IMR-90 (cell line): ENCODE data around the gene CHPF. TPM values are rescaled to one million over a fixed set of nuclear protein-coding genes. Genes with fewer than 3 reads are reported as not detected.

Experiments used
- ATAC-seq: fragments of 200-7000 bp; cut with Tn5 transposase; 2 replicates; pipeline ENCODE4 v1.9.1; 2020; ENCODE audit warnings: low read depth, mild to moderate bottlenecking, moderate library complexity
- BruUV-seq: library from RNA; stranded (reverse); fragments of 400-500 nt; replicated peaks from 2 replicates; lab custom pipeline; 2021; lab: Mats Ljungman, UMichigan
- CTCF ChIA-PET: fragments of 300-600 bp; formaldehyde crosslinking; extraction: SDS; loops from one replicate; lab custom pipeline; 2021; ENCODE audit warnings: antibody characterized with exemption; lab: Yijun Ruan, JAX
- POLR2A ChIA-PET: fragments of 300-600 bp; sonication (Branson Sonifier 250); formaldehyde crosslinking; loops from one replicate; lab custom pipeline; 2022; ENCODE audit warnings: antibody characterized with exemption; ENCODE audit not compliant: unreplicated experiment; lab: Charles Lee
- DNase-seq: peaks from one replicate; pipeline ENCODE4 v3.0.0; 2013
- H2AFZ ChIP-seq: replicated peaks from 2 replicates; pipeline ENCODE3; 2013; ENCODE audit warnings: low read length, mild to moderate bottlenecking; ENCODE audit not compliant: poor library complexity
- H2AK5ac ChIP-seq: 2 replicates; pipeline ENCODE4 v1.6.1; 2013; ENCODE audit warnings: low read depth, low read length, inconsistent platforms
- H2AK9ac ChIP-seq: replicated peaks from 2 replicates; pipeline ENCODE3; 2013; ENCODE audit warnings: mild to moderate bottlenecking, low read depth, low read length, moderate library complexity; ENCODE audit not compliant: poor library complexity
- H2BK120ac ChIP-seq: 2 replicates; pipeline ENCODE4 v1.6.1; 2013; ENCODE audit warnings: low read depth, low read length, inconsistent platforms
- H2BK15ac ChIP-seq: 3 replicates; pipeline ENCODE4 v1.6.1; 2013; ENCODE audit warnings: low read depth, low read length, inconsistent platforms
- H2BK20ac ChIP-seq: 2 replicates; pipeline ENCODE4 v1.6.1; 2013; ENCODE audit warnings: low read depth, mild to moderate bottlenecking, inconsistent platforms, low read length, moderate library complexity
- H2BK5ac ChIP-seq: 2 replicates; pipeline ENCODE4 v1.6.1; 2013; ENCODE audit warnings: mild to moderate bottlenecking, low read depth, low read length, inconsistent platforms; ENCODE audit not compliant: poor library complexity, severe bottlenecking
- H3K14ac ChIP-seq: replicated peaks from 2 replicates; pipeline ENCODE4 v1.6.1; 2013; ENCODE audit warnings: low read depth, low read length, inconsistent platforms
- H3K18ac ChIP-seq: 2 replicates; pipeline ENCODE4 v1.6.1; 2013; ENCODE audit warnings: low read depth, low read length, control low read depth
- H3K23ac ChIP-seq: 2 replicates; pipeline ENCODE4 v1.6.1; 2013; ENCODE audit warnings: low read depth, low read length, inconsistent platforms
- H3K27ac ChIP-seq: 2 replicates; pipeline ENCODE4 v1.5.1; 2013; ENCODE audit warnings: mild to moderate bottlenecking, control low read depth, low read length; ENCODE audit not compliant: insufficient read depth
- H3K27me3 ChIP-seq: 2 replicates; pipeline ENCODE4 v1.6.1; 2013; ENCODE audit warnings: low read length; ENCODE audit not compliant: control insufficient read depth, insufficient read depth
- H3K36me3 ChIP-seq: 2 replicates; pipeline ENCODE4 v1.6.1; 2013; ENCODE audit warnings: low read length, mixed read lengths; ENCODE audit not compliant: control insufficient read depth, insufficient read depth
- H3K4ac ChIP-seq: 2 replicates; pipeline ENCODE4 v1.6.1; 2013; ENCODE audit warnings: low read depth, low read length, inconsistent platforms
- H3K4me1 ChIP-seq: 2 replicates; pipeline ENCODE4 v1.6.1; 2013; ENCODE audit warnings: low read length, mixed read lengths; ENCODE audit not compliant: control insufficient read depth, insufficient read depth
- H3K4me2 ChIP-seq: 2 replicates; pipeline ENCODE4 v1.6.1; 2013; ENCODE audit warnings: low read depth, mild to moderate bottlenecking, control low read depth, low read length, moderate library complexity
- H3K4me3 ChIP-seq: 2 replicates; pipeline ENCODE4 v1.5.1; 2013; ENCODE audit warnings: low read depth, mild to moderate bottlenecking, control low read depth, low read length, moderate library complexity; ENCODE audit not compliant: insufficient read depth
- H3K56ac ChIP-seq: 2 replicates; pipeline ENCODE4 v1.6.1; 2013; ENCODE audit warnings: low read length, inconsistent platforms; ENCODE audit not compliant: insufficient read depth; ENCODE audit errors: extremely low read depth
- H3K79me1 ChIP-seq, 2 experiments: 2 replicates each; pipeline ENCODE4 v1.6.1; 2013; ENCODE audit warnings: low read length in 2 of 2, inconsistent platforms in 1 of 2, low read depth in 1 of 2
- H3K9ac ChIP-seq: 2 replicates; pipeline ENCODE4 v1.6.1; 2013; ENCODE audit warnings: low read depth, low read length, control low read depth
- H3K9me1 ChIP-seq: 2 replicates; pipeline ENCODE4 v1.6.1; 2013; ENCODE audit warnings: low read length, inconsistent platforms; ENCODE audit not compliant: insufficient read depth
- H3K9me3 ChIP-seq: 2 replicates; pipeline ENCODE4 v1.6.1; 2013; ENCODE audit warnings: low read length; ENCODE audit not compliant: control insufficient read depth, insufficient read depth
- H4K20me1 ChIP-seq: 2 replicates; pipeline ENCODE4 v1.6.1; 2013; ENCODE audit warnings: low read length, inconsistent platforms; ENCODE audit not compliant: insufficient read depth
- H4K5ac ChIP-seq: 2 replicates; pipeline ENCODE4 v1.6.1; 2013; ENCODE audit warnings: mild to moderate bottlenecking, low read depth, low read length, control low read depth
- H4K8ac ChIP-seq, 2 experiments: 2 replicates each; pipeline ENCODE4 v1.6.1; 2013; ENCODE audit warnings: low read depth in 2 of 2, low read length in 2 of 2, control low read depth in 1 of 2, inconsistent platforms in 1 of 2
- H4K91ac ChIP-seq: 2 replicates; pipeline ENCODE4 v1.6.1; 2013; ENCODE audit warnings: low read depth, low read length, inconsistent platforms; ENCODE audit not compliant: insufficient read depth
- BHLHE40 ChIP-seq: fragments of 150-350 bp; IDR thresholded peaks from 2 replicates; pipeline ENCODE4 v1.6.1; 2016; ENCODE audit warnings: mild to moderate bottlenecking, low read depth, low read length
- CEBPB ChIP-seq: IDR thresholded peaks from 2 replicates; pipeline ENCODE4 v1.6.1; 2012; ENCODE audit warnings: low read depth, low read length, improper control_type of control experiment
- CHD1 ChIP-seq: IDR thresholded peaks from 2 replicates; pipeline ENCODE4 v1.6.1; 2012; ENCODE audit warnings: low read depth, low read length, improper control_type of control experiment
- CTCF ChIP-seq: conservative IDR thresholded peaks from 2 replicates; pipeline ENCODE4 v1.5.1; 2012; ENCODE audit warnings: mild to moderate bottlenecking, low read depth, low read length, improper control_type of control experiment
- ELK1 ChIP-seq: fragments of 150-350 bp; IDR thresholded peaks from 2 replicates; pipeline ENCODE4 v1.6.1; 2016; ENCODE audit warnings: low read depth, mild to moderate bottlenecking, low read length, moderate library complexity, borderline replicate concordance
- FOS ChIP-seq: fragments of 150-350 bp; IDR thresholded peaks from 2 replicates; pipeline ENCODE4 v1.6.1; 2016; ENCODE audit warnings: low read depth, low read length
- MAFK ChIP-seq: IDR thresholded peaks from 2 replicates; pipeline ENCODE4 v1.6.1; 2012; ENCODE audit warnings: low read depth, low read length, improper control_type of control experiment
- MAZ ChIP-seq: IDR thresholded peaks from 2 replicates; pipeline ENCODE4 v1.6.1; 2012; ENCODE audit warnings: low read depth, mild to moderate bottlenecking, low read length, improper control_type of control experiment, moderate library complexity, borderline replicate concordance
- NFE2L2 ChIP-seq: fragments of 150-350 bp; IDR thresholded peaks from 2 replicates; pipeline ENCODE4 v1.6.1; 2016; ENCODE audit warnings: low read depth, mild to moderate bottlenecking, low read length
- POLR2A ChIP-seq: IDR thresholded peaks from 2 replicates; pipeline ENCODE4 v1.6.1; 2012; ENCODE audit warnings: mild to moderate bottlenecking, low read depth, low read length
- RAD21 ChIP-seq: IDR thresholded peaks from 2 replicates; pipeline ENCODE4 v1.6.1; 2012; ENCODE audit warnings: low read length, improper control_type of control experiment
- RCOR1 ChIP-seq: IDR thresholded peaks from 2 replicates; pipeline ENCODE4 v1.6.1; 2012; ENCODE audit warnings: mild to moderate bottlenecking, low read length, improper control_type of control experiment; ENCODE audit not compliant: insufficient replicate concordance
- RFX5 ChIP-seq: IDR thresholded peaks from 2 replicates; pipeline ENCODE4 v1.8.0; 2012; ENCODE audit warnings: low read depth, mild to moderate bottlenecking, low read length, moderate library complexity
- SMC3 ChIP-seq: fragments of 150-350 bp; IDR thresholded peaks from 2 replicates; pipeline ENCODE4 v1.6.1; 2016; ENCODE audit warnings: low read depth, mild to moderate bottlenecking, antibody characterized with exemption, low read length, moderate library complexity
- WGBS, 2 experiments: methylation state at CpG; one replicate each; pipeline versions ENCODE4 v1.1.5 to v1.1.7; 2013; ENCODE audit warnings: missing lambda C conversion rate in 2 of 2; ENCODE audit not compliant: insufficient read length in 1 of 2; ENCODE audit errors: extremely low coverage in 2 of 2; 5-methylcytosine and 5-hydroxymethylcytosine counted together
- dilution Hi-C: fragments of 300-500 bp; cut with HindIII; formaldehyde crosslinking; loops from one replicate; pipeline ENCODE4 v1.14.3; 2018; ENCODE audit warnings: low sequenced_read_pairs; ENCODE audit not compliant: unreplicated experiment
- in situ Hi-C: fragments of 300-500 bp; cut with MboI; formaldehyde crosslinking; loops from 3 replicates; pipeline ENCODE4 v1.14.3; 2019; ENCODE audit warnings: low sequenced_read_pairs, inconsistent platforms, mixed read lengths
- intact Hi-C: fragments of 100-400 bp; cut with micrococcal nuclease; formaldehyde crosslinking; loops from 2 replicates; pipeline ENCODE4 v1.10.0; 2022
- polyA plus RNA-seq, 3 experiments: library from polyadenylated mRNA; depleted of rRNA; stranded (reverse); fragments of >200 nt; gene quantifications; 2 replicates each; pipeline ENCODE4 v1.2.3, GENCODE V29; 2012; ENCODE audit warnings: low replicate concordance in 1 of 3
- total RNA-seq: library from RNA; depleted of rRNA; stranded (reverse); fragments of >200 nt; gene quantifications from 2 replicates; pipeline ENCODE4 v1.2.3, GENCODE V29; 2012

CHPF gene
- total and polyA plus RNA-seq, 2 of the 4 experiments (the other 2 are of a cell fraction), result 24.0 to 115 TPM

GRCh38 chr2:219492575-219492974 is 51.0 kb downstream of the CHPF start:
- ChIA-PET POLR2A (no interaction called here), CTCF (no interaction called here)
- Histone ChIP-seq H4K5ac (no peak overlapping the region), H3K4me3 (no peak overlapping the region), H4K91ac (no peak overlapping the region), H2AFZ (no peak overlapping the region), H3K9me3 (no peaks in the 10 kb centered on the region), H3K36me3 (peaks cover 32% of the 10 kb centered on the region; the same call in 1 of the 2 replicates), H2BK5ac (no peak overlapping the region), H3K4me2 (no peak overlapping the region), H3K27me3 (no peaks in the 10 kb centered on the region; the same call in 1 of the 2 replicates), H4K8ac (no peak overlapping the region), H3K4ac (no peak overlapping the region), H3K14ac (no peak overlapping the region), H2BK15ac (no peak overlapping the region), H3K9ac (no peak overlapping the region), H3K9me1 (no peaks in the 10 kb centered on the region), H3K27ac (no peak overlapping the region), H3K56ac (no peak overlapping the region), H2BK120ac (no peak overlapping the region), H3K18ac (no peak overlapping the region), H2BK20ac (no peak overlapping the region), H4K20me1 (no peaks in the 10 kb centered on the region), H3K23ac (no peak overlapping the region), H3K4me1 (peaks cover 6% of the 10 kb centered on the region), H2AK5ac (no peak overlapping the region), H2AK9ac (no peak overlapping the region), H3K79me1 (no peaks in the 10 kb centered on the region)
- intact Hi-C loops (no loop called here), dilution Hi-C loops (no loop called here), in situ Hi-C loops (no loop called here)
- WGBS, 2 experiments, result 84% methylated on average over 14 of the region's 20 CpGs; no CpG with 5 or more reads in 1 of the 2 experiments
- TF ChIP-seq POLR2A, result no peak
- no peak for TF ChIP-seq FOS
- TF ChIP-seq ELK1, result no peak
- TF ChIP-seq NFE2L2, result no peak
- no peak for TF ChIP-seq BHLHE40
- no peak for TF ChIP-seq RAD21
- TF ChIP-seq SMC3, result no peak
- TF ChIP-seq RFX5, result no peak
- TF ChIP-seq CHD1, result no peak
- no peak for TF ChIP-seq RCOR1
- TF ChIP-seq CEBPB, result no peak
- no peak for TF ChIP-seq CTCF
- no peak for TF ChIP-seq MAZ
- no peak for TF ChIP-seq MAFK
- no peak for ATAC-seq
- DNase-seq, result no peak
- no TSS peak for BruUV-seq
